ENCODE measurements around the gene FOXP3.

GRCh38 chrX:49210406-49210805 lies 54.1 kb downstream of the FOXP3 start:
- TF ChIP-seq CTCF (IDR thresholded peaks at IDR 0.05) (no peak), POLR2A (IDR thresholded peaks at IDR 0.05) (no peak)

All from uterus (tissue), 2 donors.